ENCODE results near the gene ELFN2. TPM values are rescaled to one million over a fixed set of nuclear protein-coding genes. Genes with fewer than 3 reads are reported as not detected.

ELFN2 gene
- total and polyA plus RNA-seq, 4 donors, result 0.07 to 0.19 (median 0.08) TPM; not detected in 1

DNA sequence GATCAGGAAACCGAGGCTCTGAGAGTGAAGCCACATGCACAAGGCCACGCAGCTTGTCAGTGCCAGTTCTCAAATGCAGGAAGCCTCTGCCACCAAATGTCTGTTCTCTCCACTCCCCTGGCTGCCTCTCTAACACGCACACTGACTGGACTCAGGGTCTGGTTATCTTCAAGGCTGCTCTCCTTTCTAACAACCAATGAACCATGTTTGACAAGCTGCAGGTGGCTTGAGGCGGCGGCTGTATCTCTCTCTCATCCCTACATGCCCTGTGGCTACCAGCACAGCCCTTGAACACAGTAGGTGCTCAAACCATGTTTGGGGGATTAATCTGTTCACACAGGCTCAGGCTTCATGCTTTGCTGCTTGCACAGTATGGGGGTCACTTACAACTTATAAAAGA, 35.2 kb upstream of the ELFN2 start:
- H3K9ac ChIP-seq (ENCODE audit: low read depth in 1 of 2, low read length in 2 of 2), result no peak overlapping the region
- H3K4me1 ChIP-seq (ENCODE audit: control insufficient read depth in 4 of 4, insufficient read depth in 4 of 4, low read length in 3 of 4), result peaks cover 0 to 2% (median 0%) of the 10 kb centered on the region in 4 donors
- H3K27ac ChIP-seq (ENCODE audit: low read depth in 1 of 2, low read length in 2 of 2), result no peak overlapping the region
- TF ChIP-seq RXRA (IDR thresholded peaks at IDR 0.05) (no peak), JUND (IDR thresholded peaks at IDR 0.05) (no peak), YY1 (IDR thresholded peaks at IDR 0.05) (no peak), HNF4A (conservative IDR thresholded peaks at IDR 0.05) (no peak), HNF4G (IDR thresholded peaks at IDR 0.05) (no peak), RAD21 (IDR thresholded peaks at IDR 0.05) (no peak), TAF1 (conservative IDR thresholded peaks at IDR 0.05) (no peak), NR2F2 (IDR thresholded peaks at IDR 0.05) (no peak), SP1 (IDR thresholded peaks at IDR 0.05) (no peak), GABPA (IDR thresholded peaks at IDR 0.05 in 1 of 2, conservative IDR thresholded peaks at IDR 0.05 in 1 of 2) (no peak), FOXA2 (IDR thresholded peaks at IDR 0.05) (no peak)
- TF ChIP-seq, protein P1, sequence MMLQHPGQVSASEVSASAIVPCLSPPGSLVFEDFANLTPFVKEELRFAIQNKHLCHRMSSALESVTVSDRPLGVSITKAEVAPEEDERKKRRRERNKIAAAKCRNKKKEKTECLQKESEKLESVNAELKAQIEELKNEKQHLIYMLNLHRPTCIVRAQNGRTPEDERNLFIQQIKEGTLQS (IDR thresholded peaks at IDR 0.05), result no peak
- TF ChIP-seq, protein P2, sequence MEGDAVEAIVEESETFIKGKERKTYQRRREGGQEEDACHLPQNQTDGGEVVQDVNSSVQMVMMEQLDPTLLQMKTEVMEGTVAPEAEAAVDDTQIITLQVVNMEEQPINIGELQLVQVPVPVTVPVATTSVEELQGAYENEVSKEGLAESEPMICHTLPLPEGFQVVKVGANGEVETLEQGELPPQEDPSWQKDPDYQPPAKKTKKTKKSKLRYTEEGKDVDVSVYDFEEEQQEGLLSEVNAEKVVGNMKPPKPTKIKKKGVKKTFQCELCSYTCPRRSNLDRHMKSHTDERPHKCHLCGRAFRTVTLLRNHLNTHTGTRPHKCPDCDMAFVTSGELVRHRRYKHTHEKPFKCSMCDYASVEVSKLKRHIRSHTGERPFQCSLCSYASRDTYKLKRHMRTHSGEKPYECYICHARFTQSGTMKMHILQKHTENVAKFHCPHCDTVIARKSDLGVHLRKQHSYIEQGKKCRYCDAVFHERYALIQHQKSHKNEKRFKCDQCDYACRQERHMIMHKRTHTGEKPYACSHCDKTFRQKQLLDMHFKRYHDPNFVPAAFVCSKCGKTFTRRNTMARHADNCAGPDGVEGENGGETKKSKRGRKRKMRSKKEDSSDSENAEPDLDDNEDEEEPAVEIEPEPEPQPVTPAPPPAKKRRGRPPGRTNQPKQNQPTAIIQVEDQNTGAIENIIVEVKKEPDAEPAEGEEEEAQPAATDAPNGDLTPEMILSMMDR (IDR thresholded peaks at IDR 0.05; ENCODE audit: low read depth, low read length, missing input control), result no peak
- TF ChIP-seq, protein P3, sequence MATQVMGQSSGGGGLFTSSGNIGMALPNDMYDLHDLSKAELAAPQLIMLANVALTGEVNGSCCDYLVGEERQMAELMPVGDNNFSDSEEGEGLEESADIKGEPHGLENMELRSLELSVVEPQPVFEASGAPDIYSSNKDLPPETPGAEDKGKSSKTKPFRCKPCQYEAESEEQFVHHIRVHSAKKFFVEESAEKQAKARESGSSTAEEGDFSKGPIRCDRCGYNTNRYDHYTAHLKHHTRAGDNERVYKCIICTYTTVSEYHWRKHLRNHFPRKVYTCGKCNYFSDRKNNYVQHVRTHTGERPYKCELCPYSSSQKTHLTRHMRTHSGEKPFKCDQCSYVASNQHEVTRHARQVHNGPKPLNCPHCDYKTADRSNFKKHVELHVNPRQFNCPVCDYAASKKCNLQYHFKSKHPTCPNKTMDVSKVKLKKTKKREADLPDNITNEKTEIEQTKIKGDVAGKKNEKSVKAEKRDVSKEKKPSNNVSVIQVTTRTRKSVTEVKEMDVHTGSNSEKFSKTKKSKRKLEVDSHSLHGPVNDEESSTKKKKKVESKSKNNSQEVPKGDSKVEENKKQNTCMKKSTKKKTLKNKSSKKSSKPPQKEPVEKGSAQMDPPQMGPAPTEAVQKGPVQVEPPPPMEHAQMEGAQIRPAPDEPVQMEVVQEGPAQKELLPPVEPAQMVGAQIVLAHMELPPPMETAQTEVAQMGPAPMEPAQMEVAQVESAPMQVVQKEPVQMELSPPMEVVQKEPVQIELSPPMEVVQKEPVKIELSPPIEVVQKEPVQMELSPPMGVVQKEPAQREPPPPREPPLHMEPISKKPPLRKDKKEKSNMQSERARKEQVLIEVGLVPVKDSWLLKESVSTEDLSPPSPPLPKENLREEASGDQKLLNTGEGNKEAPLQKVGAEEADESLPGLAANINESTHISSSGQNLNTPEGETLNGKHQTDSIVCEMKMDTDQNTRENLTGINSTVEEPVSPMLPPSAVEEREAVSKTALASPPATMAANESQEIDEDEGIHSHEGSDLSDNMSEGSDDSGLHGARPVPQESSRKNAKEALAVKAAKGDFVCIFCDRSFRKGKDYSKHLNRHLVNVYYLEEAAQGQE (IDR thresholded peaks at IDR 0.05), result no peak
- H3K9me3 ChIP-seq (ENCODE audit: control insufficient read depth in 4 of 4, low read length in 3 of 4), result no peaks in the 10 kb centered on the region
- H3K4me3 ChIP-seq (ENCODE audit: low read depth in 1 of 3, low read length in 3 of 3), result no peak overlapping the region
- WGBS, result 61% methylated on average over 5 of the region's 5 CpGs
- H3K27me3 ChIP-seq (ENCODE audit: control insufficient read depth in 4 of 4, insufficient read depth in 4 of 4, low read length in 3 of 4), result peaks cover 0 to 2% (median 0%) of the 10 kb centered on the region in 4 donors
- no peak for DNase-seq (ENCODE audit: low spot score)
- no peaks in the 10 kb centered on the region for H3K36me3 ChIP-seq (ENCODE audit: control insufficient read depth in 4 of 4, insufficient read depth in 3 of 4, low read depth in 1 of 4, low read length in 3 of 4)

DNA sequence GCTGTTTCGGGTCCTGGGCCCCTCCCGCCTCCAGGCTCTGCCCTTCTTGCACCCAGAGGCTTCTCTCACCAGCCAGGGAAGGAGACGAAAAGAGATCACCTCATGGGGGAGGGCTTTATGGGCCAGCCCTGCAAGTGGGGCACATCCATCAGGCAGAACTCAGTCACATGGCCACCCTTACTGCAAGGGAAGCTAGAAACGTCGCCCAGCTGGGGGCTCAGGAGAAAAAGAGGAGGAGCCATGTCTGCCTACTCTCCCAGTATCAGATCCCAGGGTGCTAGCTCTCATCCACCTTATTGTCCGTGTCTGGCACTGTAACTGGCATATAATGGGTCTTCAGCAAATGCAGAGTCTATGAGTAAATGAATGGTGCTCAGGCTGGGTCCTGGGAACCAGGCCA, 34.7 kb upstream of the ELFN2 start:
- DNase-seq (ENCODE audit: low spot score), result no peak
- H3K36me3 ChIP-seq (ENCODE audit: control insufficient read depth in 4 of 4, insufficient read depth in 3 of 4, low read depth in 1 of 4, low read length in 3 of 4), result no peaks in the 10 kb centered on the region
- no peak for TF ChIP-seq FOXA2 (IDR thresholded peaks at IDR 0.05)
- no peak overlapping the region for H3K4me3 ChIP-seq (ENCODE audit: low read depth in 1 of 3, low read length in 3 of 3)
- no peak overlapping the region for H3K27ac ChIP-seq (ENCODE audit: low read depth in 1 of 2, low read length in 2 of 2)
- H3K4me1 ChIP-seq (ENCODE audit: control insufficient read depth in 4 of 4, insufficient read depth in 4 of 4, low read length in 3 of 4), result peaks cover 0 to 2% (median 0%) of the 10 kb centered on the region in 4 donors
- peaks cover 0 to 2% (median 0%) of the 10 kb centered on the region in 4 donors for H3K27me3 ChIP-seq (ENCODE audit: control insufficient read depth in 4 of 4, insufficient read depth in 4 of 4, low read length in 3 of 4)
- H3K9me3 ChIP-seq (ENCODE audit: control insufficient read depth in 4 of 4, low read length in 3 of 4), result no peaks in the 10 kb centered on the region
- 45% methylated on average over 6 of the region's 6 CpGs for WGBS
- no peak overlapping the region for H3K9ac ChIP-seq (ENCODE audit: low read depth in 1 of 2, low read length in 2 of 2)

DNA sequence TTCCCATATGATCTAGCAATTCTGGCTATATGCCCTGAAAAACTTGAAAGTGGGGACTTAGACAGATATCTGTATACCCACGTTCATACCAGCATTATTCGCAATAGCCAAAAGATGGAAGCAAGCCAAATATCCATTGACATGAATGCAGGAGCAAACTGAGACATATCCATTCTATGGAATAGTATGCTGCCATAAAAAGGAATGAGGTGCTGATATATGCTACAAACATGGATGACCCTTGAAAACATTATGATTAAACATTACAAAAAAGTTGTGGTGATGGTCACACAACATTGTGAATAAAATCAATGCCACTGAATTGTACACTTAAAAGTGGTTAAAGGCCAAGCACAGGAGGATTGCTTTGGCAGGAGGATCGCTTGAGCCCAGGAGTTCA, 33.4 kb upstream of the ELFN2 start:
- Histone ChIP-seq H3K27me3 (ENCODE audit: control insufficient read depth in 4 of 4, insufficient read depth in 4 of 4, low read length in 3 of 4) (peaks cover 0 to 2% (median 0%) of the 10 kb centered on the region in 4 donors), H3K9ac (ENCODE audit: low read depth in 1 of 2, low read length in 2 of 2) (no peak overlapping the region), H3K27ac (ENCODE audit: low read depth in 1 of 2, low read length in 2 of 2) (no peak overlapping the region), H3K9me3 (ENCODE audit: control insufficient read depth in 4 of 4, low read length in 3 of 4) (no peaks in the 10 kb centered on the region), H3K36me3 (ENCODE audit: control insufficient read depth in 4 of 4, insufficient read depth in 3 of 4, low read depth in 1 of 4, low read length in 3 of 4) (no peaks in the 10 kb centered on the region), H3K4me3 (ENCODE audit: low read depth in 1 of 3, low read length in 3 of 3) (no peak overlapping the region), H3K4me1 (ENCODE audit: control insufficient read depth in 4 of 4, insufficient read depth in 4 of 4, low read length in 3 of 4) (peaks cover 0 to 2% (median 0%) of the 10 kb centered on the region in 4 donors)
- no peak for DNase-seq (ENCODE audit: low spot score)
- 73% methylated on average over 3 of the region's 3 CpGs for WGBS
- TF ChIP-seq, protein P1 (IDR thresholded peaks at IDR 0.05), result no peak
- TF ChIP-seq GABPA (IDR thresholded peaks at IDR 0.05 in 1 of 2, conservative IDR thresholded peaks at IDR 0.05 in 1 of 2) (no peak), FOXA2 (IDR thresholded peaks at IDR 0.05) (no peak), RXRA (IDR thresholded peaks at IDR 0.05) (no peak), EGR1 (IDR thresholded peaks at IDR 0.05; ENCODE audit: low read depth in 2 of 2) (no peak), NR2F2 (IDR thresholded peaks at IDR 0.05) (no peak), JUND (IDR thresholded peaks at IDR 0.05) (no peak), RAD21 (IDR thresholded peaks at IDR 0.05) (no peak), HNF4G (IDR thresholded peaks at IDR 0.05) (no peak), SP1 (IDR thresholded peaks at IDR 0.05) (no peak)
- TF ChIP-seq, protein P2 (IDR thresholded peaks at IDR 0.05; ENCODE audit: low read depth, low read length, missing input control), result no peak
- TF ChIP-seq, protein P4, sequence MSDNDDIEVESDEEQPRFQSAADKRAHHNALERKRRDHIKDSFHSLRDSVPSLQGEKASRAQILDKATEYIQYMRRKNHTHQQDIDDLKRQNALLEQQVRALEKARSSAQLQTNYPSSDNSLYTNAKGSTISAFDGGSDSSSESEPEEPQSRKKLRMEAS (IDR thresholded peaks at IDR 0.05), result no peak
- TF ChIP-seq, protein P5, sequence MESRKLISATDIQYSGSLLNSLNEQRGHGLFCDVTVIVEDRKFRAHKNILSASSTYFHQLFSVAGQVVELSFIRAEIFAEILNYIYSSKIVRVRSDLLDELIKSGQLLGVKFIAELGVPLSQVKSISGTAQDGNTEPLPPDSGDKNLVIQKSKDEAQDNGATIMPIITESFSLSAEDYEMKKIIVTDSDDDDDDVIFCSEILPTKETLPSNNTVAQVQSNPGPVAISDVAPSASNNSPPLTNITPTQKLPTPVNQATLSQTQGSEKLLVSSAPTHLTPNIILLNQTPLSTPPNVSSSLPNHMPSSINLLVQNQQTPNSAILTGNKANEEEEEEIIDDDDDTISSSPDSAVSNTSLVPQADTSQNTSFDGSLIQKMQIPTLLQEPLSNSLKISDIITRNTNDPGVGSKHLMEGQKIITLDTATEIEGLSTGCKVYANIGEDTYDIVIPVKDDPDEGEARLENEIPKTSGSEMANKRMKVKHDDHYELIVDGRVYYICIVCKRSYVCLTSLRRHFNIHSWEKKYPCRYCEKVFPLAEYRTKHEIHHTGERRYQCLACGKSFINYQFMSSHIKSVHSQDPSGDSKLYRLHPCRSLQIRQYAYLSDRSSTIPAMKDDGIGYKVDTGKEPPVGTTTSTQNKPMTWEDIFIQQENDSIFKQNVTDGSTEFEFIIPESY (IDR thresholded peaks at IDR 0.05), result no peak

All from liver (tissue), 9 donors.